Activated CD4-positive, alpha-beta T cell treated with anti-CD3 and anti-CD28 coated beads, Interleukin-2, amount 50 U/mL, for 16 hours (primary cell): Measurements from ENCODE around the gene ILKAP.

Experiments
- DNase-seq: peaks from one replicate; pipeline ENCODE4 v3.0.0-alpha.2; 2020

Gene ILKAP

GRCh38 chr2:238133499-238134392, 69.7 kb downstream of the ILKAP start:
- DNase-seq = no peak

GRCh38 chr2:238132463-238133450, 70.7 kb downstream of the ILKAP start:
- DNase-seq = no peak

DNA sequence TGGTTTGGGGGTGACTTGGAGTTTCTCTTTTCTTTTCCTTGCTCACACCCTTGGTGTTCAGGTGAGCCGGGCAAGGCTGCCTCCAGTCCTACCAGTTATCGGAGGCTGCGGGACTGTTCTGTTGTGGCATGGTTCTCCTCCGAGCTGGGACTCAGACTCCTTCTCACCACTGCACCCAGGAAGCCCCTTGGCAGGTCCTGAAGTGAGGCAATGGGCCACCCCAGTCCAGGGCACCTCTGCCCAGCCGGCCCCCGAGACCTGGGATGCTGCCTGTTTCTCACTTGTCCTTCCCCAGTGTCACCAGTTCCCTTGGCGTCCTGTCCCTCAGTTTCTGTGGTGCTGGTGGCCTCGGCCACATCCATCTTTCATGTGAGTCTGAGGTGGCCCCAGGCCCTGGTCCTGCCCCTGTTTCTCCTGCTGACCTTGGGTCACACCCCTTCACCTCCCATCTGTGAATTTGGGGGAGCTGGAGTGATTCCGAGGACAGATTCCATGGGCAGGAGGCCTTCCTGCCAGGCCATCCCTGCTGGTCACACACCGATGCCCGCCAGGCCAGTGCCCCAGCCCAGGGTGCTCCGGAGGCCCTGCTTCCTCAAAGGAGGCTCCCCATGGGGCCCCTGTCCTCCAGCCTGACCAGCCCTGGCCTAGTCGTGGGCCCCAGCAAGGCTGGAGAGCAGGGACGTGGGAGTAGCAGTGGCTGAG, 71.6 kb downstream of the ILKAP start:
- no peak for DNase-seq

- no peak for DNase-seq
These were observed 72.5 kb downstream of the ILKAP start for GRCh38 chr2:238130696-238131628.

GRCh38 chr2:238130111-238130695, 73.3 kb downstream of the ILKAP start:
- DNase-seq = no peak

DNA sequence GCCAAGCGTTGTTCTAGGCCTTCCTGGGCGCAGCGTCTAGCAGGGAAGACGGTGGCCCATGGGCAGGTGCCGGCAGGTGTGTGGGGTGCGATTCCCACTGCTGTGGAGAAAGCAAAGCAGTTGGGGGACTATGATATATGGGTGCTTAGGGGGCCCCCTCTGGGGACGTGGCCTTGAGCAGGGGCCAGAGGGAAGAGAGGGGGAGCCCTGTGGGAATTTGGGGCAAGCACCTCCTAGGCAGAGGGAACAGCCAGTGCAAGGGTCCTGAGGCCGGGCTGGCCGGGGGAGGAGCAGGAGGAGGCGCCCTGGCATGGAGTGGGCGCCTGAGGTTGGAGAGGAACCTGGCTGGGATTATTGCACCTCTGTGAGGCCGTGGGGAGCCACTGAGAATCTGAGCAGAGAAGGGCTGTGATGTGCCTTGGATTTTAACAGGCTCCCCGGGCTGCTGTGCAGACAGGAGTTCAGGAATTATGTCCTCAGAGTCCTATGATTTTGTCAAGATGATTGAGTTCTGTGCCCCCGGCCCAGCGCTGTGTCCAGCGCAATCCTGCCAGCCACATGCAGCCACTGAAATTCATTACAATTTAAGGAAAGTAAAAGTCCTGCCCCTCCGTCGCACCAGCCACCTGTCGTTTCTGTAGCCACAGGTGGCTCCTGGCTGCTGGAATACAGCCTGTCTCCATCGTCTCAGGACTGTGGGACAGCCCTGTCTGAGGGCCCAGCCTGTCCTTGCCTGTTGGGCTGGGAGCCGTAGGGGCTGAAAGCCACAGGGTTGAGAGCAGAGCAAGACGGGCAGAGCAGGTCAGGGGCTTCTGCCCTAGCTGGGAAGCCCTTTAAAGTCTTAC, 74.1 kb downstream of the ILKAP start:
- no peak for DNase-seq

DNA sequence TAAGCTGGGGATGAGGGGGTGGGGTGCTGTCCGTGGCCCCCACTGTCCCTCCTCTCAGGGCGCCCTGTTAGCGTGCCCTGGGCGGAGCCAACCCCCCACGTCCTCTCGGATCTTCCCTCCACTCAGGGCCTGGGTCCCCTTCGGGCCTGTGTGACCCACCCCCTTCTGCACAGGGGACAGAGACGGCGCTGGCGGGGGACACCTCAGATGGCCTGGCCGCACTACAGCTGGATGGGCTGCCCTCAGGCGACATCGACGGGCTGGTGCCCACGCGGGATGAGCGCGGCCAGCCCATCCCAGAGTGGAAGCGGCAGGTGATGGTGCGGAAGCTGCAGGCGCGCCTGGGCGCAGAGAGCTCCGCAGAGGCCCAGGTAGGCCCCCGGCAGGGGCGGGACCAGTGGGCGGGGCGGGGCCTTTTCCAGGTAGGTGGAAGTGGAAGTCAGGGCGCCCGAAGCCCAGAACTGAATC, 74.9 kb downstream of the ILKAP start:
- DNase-seq = no peak

GRCh38 chr2:238128061-238128440, 75.4 kb downstream of the ILKAP start:
- DNase-seq = no peak

GRCh38 chr2:238127165-238128060, 76.1 kb downstream of the ILKAP start:
- DNase-seq = no peak

DNA sequence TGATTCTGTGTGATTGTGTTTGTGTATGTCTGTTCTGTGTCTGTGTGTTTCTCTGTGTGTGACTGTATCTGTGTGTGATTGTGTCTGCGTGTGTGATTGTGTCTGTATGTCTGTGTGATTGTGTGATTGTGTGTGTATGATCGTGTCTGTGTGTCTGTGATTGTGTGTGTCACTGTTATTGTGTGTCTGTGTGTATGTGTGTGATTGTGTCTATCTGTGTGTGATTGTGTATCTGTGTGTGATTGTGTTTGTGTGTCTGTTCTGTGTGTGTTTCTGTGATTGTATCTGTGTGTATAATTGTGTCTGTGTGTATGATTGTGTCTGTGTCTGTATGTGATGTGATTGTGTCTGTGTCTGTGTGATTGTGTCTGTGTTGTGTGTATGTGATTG, 76.7 kb downstream of the ILKAP start:
- DNase-seq = no peak

GRCh38 chr2:238126338-238126737, 77.2 kb downstream of the ILKAP start:
- DNase-seq = no peak

DNA sequence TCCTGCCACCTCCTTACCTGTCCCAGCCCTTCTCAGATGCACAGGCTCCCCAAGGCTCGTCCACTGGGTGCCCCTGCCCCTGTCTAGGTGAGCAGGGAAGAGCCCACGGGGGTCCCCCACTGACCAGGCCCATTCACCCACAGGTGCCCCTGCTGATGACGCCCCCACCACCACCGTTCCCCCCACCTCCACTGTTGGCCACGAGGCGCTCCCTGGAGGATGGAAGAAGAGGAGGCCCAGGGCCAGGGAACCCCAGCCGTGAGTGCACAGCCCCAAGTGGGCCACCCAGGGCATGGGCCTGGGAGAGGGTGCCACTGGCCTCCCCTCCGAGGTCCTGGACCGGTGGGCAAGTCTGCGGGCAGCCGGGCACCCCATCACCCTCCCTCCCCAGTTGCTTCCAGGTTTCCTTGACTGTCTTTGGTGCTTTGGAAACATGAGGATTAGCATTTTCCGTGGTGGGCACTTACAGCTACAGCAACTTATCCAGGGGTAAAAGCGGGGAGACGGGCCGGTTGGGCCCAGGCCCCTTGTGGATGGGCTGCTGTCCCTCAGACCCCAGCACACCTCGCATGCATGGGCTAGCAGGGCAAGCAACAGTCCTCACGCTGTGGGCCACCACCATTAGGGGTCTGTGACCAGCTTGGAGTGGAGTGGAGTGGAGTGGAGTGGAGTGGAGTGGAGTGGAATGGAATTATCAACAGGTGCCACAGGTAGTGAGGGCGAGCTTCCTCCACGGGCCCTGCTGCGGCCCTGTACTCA, 78.2 kb downstream of the ILKAP start:
- DNase-seq = no peak

- no peak for DNase-seq
These were observed 78.9 kb downstream of the ILKAP start for GRCh38 chr2:238124488-238125126.

- no peak for DNase-seq
These were observed 79.5 kb downstream of the ILKAP start for GRCh38 chr2:238123991-238124470.

DNA sequence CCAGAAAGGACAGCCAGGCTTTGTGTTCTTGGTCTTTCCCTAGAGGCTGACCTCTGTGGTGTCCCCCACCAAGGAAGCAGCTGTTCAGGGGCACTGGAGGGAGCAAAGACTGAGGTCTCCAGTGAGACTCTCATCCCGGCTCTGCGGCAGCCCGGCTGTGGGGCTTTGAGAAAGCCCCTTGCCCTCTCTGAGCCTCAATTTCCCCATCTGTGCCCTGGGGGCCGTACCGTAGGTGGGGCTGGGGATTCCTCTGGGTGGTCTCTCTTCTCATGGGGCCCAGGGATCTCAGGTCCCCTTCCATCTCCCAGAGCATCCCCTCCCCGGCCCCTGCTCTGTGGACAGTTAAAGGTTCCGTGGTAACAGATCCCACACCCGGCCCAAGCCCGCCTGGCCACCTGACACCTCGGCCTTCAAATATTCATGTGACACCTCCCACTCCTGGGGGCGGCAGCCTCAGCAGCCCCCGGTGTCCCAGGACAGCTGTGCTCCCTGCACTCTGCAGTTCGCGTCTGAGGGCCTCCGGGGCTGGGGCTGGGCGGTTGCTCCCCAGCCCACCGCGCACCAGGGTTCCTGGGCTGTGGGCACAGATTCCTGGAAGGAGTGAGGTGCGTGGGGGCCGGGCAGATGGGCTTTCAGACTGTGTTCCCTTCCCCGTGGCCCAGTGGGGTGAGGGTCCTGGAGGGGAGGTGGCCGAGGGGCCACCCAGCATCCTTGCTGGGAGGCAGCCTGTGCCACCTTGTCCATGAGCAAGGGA, 80.1 kb downstream of the ILKAP start:
- no peak for DNase-seq

DNA sequence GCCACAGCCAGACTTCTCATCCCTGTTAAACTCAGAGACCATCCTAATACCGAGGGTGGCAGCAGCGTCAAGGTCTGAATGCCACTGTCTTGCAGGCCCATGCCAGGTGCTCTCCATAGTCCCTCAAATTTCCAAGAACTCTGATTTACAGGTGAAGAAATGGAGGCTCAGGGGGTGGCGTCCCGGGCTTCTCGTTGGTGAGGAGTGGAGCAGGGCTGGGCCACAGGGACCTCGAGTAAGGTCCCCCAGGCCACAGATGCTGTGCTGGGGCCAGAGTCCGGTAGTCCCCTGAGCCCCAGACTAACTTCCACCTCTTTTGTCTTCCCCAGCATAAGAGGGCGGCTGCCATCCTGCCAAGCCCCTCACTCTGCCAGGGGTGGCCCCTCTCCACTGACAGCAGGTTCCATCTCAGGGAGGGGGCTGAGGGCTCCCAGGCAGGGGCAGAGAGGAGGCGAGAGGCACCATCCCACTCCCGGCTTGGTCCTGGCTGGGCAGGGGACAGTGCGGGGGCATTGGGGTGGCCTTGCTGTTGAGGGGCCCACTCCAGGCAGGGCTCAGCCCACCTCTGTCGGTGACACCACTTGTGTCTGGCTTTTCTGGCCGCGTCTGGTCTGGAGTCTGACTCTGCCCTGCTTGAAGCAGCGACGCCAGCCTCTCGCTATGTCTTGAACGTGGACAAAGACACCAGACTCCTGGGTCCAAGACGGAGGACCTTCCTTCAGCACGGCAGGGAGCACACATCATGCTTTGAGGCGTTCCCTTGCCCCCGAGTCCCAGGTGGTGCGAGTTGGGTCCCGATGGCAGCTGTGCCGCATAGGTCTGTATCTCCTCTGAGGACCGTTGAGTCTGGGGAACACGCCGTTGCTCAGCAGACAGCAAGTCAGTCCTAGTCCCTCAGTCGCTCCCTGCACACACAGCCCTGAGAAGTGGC, 80.9 kb downstream of the ILKAP start:
- DNase-seq = no peak
